ENCODE results near the gene HSPH1.
A peak's percentile ranks its signal among the peaks of the same experiment; 100 is the strongest.
"Not testable (repeated sequence)": the region's sequence is repeated elsewhere in the genome, so short reads cannot be mapped to it uniquely, and the experiment has no call there.

Gene HSPH1

DNA sequence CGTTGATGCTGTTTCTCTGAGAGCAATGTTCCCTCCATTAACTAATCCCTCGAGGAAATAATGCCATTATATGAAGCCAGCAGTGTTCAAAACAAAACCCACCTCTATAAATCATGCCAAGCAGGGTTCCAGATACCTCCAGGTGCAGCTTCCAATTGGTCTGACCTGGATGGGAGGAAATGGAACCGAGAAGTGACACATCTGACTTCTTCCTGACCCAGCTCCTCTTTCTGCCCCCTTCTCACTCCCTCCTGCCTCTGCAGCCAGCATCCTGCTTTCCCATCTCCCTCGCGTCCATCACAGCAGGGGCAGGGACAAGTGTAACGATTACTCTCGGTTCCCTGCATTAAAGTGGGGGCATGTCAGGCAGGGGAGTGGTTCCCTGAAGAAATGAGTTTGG lies 37.5 kb downstream of the HSPH1 start:
- DNase-seq = peak; percentile 80

- DNase-seq = no peak
Observed at GRCh38 chr13:31122544-31123260, 39.0 kb downstream of the HSPH1 start.

- no peak for DNase-seq
Observed at GRCh38 chr13:31122143-31122542, 39.6 kb downstream of the HSPH1 start.

DNA sequence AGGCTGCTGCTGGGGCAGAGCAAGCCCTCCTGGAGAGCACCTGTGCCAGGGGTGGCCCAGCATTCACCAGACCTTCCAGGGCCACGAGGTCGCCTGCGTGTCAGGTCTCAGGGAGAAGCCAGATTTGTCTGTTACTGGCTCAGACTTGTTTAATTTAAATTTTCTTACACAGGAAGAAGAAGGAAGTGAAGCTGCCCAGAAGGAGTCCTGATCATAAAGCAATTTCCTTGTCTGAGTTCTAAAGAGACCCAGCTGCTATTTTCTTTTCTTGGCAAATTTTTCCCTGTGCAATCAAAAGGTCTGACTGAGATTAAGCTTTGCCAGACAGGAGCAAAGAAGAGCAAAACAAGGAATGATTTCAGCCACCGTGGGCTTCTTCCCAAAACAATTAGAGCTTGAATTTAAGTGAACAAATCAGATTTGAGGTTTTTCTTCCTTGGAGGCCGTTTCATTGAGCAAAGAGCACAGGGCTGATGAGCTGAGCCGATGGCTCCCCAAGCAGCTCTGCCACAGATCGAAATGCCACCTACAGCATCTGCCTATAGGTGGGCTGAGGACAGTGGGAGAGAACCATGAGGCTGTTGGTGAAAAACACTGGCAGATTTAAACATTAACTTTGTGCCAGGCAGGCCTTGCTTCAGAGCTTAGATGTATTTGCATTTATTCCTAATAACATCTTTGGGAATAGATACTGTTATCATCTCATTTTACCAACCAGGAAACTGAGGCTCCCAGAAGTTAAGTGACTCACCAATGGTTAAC lies 40.1 kb downstream of the HSPH1 start:
- DNase-seq = no peak

- peak; percentile 73 for DNase-seq
Observed at GRCh38 chr13:31119966-31120700, 41.6 kb downstream of the HSPH1 start.

- no peak for DNase-seq
Observed at GRCh38 chr13:31119526-31119925, 42.2 kb downstream of the HSPH1 start.

GRCh38 chr13:31116224-31116623 lies 45.5 kb downstream of the HSPH1 start:
- DNase-seq = peak; percentile 31

DNA sequence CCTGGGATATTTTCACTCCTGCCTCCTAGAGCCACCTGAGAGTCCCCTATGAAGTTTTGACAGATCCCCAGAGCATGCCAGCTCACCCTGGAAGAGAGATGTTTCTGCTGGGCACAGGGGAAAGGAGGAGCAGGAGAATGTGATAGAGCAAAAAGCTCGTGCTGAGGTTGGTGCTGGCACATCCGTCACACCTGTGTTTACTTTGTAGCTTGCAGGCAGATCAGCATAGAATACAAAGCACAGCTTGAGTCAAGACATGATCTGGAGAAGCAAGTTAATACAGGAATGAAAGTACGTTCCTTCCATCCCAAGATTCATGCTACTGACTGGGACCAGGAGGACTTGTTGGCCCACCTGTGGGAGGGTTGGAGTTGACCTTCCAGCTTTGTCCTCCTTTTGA lies 46.1 kb downstream of the HSPH1 start:
- peak; percentile 86 for DNase-seq

DNA sequence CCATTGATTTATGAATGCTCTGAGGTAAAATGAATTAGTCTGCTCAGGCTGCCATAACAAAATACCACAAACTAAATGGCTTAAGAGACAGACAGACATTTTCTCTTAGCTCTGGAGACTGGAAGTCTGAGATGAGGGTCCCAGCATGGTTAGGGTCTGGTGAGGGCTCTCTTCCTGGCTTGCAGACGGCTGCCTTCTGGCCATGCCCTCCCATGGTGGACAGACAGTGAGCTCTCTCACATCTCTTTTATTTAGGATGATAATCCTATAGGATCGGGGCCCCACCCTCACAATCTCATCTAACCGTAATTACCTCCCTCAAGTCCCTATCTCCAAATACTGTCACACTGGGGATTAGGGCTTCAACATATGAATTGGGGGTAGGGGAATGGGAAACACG lies 47.1 kb downstream of the HSPH1 start:
- no peak for DNase-seq

- no peak for DNase-seq
Observed at GRCh38 chr13:31111136-31111535, 50.6 kb downstream of the HSPH1 start.

DNA sequence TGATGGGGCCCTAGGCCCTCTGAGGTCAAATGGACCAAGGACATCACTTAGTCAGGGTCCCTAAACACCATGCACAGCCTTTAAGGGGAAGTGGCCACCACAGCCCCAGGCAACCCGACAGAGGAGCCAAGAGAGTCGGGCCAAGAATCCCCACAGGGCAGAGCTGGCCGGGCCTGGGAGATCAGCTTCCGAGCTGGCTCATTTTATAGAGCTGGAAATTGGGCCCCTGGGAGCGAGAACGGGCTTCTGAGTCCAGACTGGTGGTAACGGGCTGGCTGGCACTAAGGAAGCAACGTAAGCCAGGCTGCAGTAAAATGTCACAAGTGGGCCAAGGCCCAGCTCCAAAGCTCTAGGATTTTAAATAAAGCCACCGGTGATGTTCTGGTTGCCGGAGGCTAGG lies 51.1 kb downstream of the HSPH1 start:
- no peak for DNase-seq

DNA sequence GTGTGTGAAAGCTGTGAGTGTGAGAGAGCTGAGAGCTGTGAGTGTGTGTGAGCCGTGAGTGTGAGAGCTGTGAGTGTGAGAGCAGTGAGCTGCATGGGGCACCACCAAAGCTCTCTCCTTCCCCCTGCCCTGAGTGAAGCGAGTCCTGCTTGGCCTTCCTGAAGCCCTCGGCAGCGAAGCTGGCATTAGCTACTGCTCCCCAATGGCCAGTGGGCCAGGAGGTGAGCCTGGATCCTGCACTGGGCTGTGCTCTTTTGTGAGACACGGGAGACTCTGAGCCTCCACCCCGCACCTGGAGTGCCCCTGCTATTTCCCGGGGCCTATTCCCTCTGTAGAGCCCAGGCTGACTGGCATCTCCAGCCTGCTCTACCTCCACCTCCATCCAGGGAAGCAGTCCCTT lies 51.5 kb downstream of the HSPH1 start:
- DNase-seq = no peak

- no peak for DNase-seq
Observed at GRCh38 chr13:31107109-31107508, 54.6 kb downstream of the HSPH1 start.

GRCh38 chr13:31105856-31106255 lies 55.8 kb downstream of the HSPH1 start:
- no peak for DNase-seq

DNA sequence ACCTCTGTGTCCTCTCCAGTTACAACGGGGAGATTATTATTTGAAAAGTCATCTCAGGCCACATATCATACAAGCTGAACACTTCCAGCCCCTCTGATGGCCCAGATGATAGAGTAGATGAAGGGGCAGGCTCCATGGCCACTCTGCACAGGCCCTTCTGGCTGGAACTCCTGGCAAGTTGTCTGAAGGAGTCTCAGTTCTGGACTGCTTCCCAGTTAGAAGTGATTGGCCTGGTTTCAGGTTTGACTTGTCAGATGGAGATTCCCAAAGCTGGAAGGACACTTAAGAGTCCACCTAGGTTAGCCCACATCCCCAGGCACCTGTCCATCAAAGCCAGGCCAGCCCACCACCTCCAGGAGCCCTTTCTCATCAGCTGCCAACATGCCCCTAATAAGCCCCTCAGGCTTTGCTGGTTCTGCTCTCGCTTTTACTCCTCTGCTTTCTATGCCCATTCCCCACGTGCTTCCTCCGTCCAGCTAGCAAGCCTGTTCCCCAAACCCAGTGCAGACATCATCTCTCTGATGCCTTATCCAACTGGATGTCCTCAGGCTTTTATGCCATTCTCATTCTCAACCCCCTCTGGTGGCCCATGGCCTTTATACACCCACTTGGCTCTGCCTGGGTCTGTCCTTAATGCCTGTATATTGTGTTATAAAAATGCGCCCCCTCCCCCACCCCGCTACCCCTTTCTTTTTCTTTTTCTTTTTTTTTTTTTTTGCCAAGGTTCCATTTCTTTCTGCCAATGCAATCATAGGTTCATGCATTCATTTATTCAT lies 56.5 kb downstream of the HSPH1 start:
- no peak for DNase-seq

DNA sequence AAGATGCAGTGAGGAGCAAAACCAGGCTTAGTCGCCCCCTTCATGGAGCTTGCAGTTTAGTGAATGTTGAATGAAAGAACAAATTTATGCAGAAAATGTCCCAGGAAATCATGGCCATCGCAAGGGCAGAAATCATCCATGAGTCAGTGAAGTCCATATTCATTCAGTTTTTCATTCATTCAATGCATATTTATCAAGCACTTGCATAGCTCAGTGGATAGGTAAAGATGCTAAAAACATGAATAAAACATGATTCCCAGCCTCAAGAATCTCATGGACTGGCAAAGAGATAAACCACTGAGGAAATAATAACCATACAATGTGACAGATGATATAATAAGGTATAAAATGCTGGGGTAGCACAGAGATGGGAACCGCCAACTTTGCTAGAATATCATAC lies 58.8 kb downstream of the HSPH1 start:
- DNase-seq = no peak

GRCh38 chr13:31101472-31102170 lies 60.1 kb downstream of the HSPH1 start:
- DNase-seq = no peak

DNA sequence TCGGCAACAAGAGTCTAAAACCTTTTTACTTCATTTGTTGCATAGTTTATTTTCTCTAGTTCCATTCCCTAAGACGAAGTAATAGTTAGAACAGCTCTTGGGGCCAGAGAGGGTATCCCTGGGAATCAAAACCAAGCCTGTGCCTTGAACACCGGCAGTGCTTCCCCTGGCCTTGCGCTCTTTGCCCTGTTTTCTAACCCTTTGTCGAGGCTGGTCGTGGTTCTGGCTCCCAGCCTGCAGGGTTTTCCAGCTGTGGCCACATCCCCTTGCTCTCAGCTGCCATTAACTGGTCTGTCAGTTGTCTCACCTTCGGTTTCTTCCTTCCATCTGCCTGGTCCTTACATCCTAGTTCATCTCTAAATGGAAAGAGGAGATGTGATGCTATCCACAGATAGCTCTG lies 61.0 kb downstream of the HSPH1 start:
- no peak for DNase-seq

- not testable (repeated sequence) for DNase-seq
Observed at GRCh38 chr13:31097911-31098434, 63.7 kb downstream of the HSPH1 start.

GRCh38 chr13:31096654-31097302 lies 64.9 kb downstream of the HSPH1 start:
- peak; percentile 23 for DNase-seq

GRCh38 chr13:31094331-31095015 lies 67.2 kb downstream of the HSPH1 start:
- no peak for DNase-seq

Data from NCI-H69 (cell line).